Activated T-cell treated with anti-CD3 and anti-CD28 coated beads, Interleukin-2, amount 50 U/mL, for 4 hours (primary cell): ENCODE data around the gene ENTPD6. TPM values are rescaled to one million over a fixed set of nuclear protein-coding genes. Genes with fewer than 3 reads are reported as not detected.
"Not testable (repeated sequence)": the region's sequence is repeated elsewhere in the genome, so short reads cannot be mapped to it uniquely, and the experiment has no call there.

Experiments used
- ATAC-seq, 2 donors: fragments of 200-7000 bp; cut with Tn5 transposase; one replicate each; pipeline ENCODE4 v1.10.0; 2021
- DNase-seq: peaks from one replicate; pipeline ENCODE4 v3.0.0-alpha.2; 2020
- H3K27me3 Mint-ChIP-seq: one replicate; pipeline ENCODE4 v1.8.0; 2021; ENCODE audit warnings: low read depth, mixed read lengths
- H3K36me3 Mint-ChIP-seq: one replicate; pipeline ENCODE4 v1.8.0; 2022; ENCODE audit warnings: mixed read lengths; ENCODE audit not compliant: insufficient read depth
- H3K4me1 Mint-ChIP-seq: one replicate; pipeline ENCODE4 v1.8.0; 2021; ENCODE audit warnings: low read depth, mixed read lengths
- H3K4me3 Mint-ChIP-seq: one replicate; pipeline ENCODE4 v1.8.0; 2021; ENCODE audit warnings: mild to moderate bottlenecking, moderate library complexity, mixed read lengths
- H3K9me3 Mint-ChIP-seq: one replicate; pipeline ENCODE4 v1.8.0; 2021; ENCODE audit warnings: mixed read lengths
- total RNA-seq, 3 donors: library from RNA; stranded (reverse); gene quantifications; one replicate each; pipeline ENCODE4 v1.2.1, GENCODE V29; 2021

The ENTPD6 gene
- total RNA-seq, 3 donors from 2014 or later, result 43.4 to 51.2 (median 47.1) TPM

DNA sequence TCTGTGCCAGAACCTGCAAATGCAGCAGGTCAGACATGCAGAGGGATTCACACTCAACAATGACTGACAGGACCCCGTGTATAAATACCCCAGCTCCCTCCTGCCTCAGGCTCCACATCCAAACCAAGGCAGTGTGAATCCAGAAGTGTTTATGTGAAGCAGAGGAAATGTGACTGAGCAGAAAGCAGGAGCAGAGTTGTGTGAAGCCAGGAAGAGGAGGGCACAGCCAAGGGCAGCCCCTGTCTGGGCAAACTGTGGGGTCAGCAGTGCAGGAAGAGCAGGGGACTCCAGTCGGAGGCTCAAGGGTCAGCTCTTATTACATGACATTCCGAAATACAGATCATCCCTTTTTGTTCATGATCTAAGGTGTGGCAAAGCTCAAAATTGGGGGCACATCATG, 19.3 kb upstream of the ENTPD6 start:
- Mint-ChIP-seq H3K36me3 (no peaks in the 10 kb centered on the region), H3K4me1 (no peaks in the 10 kb centered on the region), H3K9me3 (peaks cover 5% of the 10 kb centered on the region), H3K27me3 (peaks cover 6% of the 10 kb centered on the region), H3K4me3 (no peak overlapping the region)
- ATAC-seq (no peak), DNase-seq (no peak)

DNA sequence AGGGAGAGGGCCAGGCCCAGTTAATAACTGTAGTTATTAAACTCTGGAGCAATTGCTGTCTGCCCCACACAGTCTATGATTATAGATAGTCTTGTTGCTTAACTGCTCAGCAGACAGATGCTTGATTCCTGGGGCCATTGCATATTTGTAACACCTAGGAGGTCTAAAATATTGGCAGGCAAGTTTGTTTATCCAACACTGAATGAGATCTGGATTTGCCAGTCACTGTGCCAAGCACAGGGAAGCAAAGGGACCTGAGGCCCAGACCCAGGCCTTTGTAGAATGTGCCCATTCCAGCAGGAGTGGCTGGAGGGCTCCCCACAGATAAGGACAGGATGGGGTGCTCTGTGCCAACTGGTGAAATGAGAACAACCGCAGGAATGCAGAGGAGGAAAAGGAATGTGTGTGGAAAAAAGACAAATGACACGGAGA, 17.6 kb upstream of the ENTPD6 start:
- Mint-ChIP-seq H3K4me1 (no peaks in the 10 kb centered on the region), H3K27me3 (peaks cover 10% of the 10 kb centered on the region), H3K36me3 (no peaks in the 10 kb centered on the region), H3K9me3 (peaks cover 3% of the 10 kb centered on the region), H3K4me3 (no peak overlapping the region)
- ATAC-seq (no peak), DNase-seq (no peak)

DNA sequence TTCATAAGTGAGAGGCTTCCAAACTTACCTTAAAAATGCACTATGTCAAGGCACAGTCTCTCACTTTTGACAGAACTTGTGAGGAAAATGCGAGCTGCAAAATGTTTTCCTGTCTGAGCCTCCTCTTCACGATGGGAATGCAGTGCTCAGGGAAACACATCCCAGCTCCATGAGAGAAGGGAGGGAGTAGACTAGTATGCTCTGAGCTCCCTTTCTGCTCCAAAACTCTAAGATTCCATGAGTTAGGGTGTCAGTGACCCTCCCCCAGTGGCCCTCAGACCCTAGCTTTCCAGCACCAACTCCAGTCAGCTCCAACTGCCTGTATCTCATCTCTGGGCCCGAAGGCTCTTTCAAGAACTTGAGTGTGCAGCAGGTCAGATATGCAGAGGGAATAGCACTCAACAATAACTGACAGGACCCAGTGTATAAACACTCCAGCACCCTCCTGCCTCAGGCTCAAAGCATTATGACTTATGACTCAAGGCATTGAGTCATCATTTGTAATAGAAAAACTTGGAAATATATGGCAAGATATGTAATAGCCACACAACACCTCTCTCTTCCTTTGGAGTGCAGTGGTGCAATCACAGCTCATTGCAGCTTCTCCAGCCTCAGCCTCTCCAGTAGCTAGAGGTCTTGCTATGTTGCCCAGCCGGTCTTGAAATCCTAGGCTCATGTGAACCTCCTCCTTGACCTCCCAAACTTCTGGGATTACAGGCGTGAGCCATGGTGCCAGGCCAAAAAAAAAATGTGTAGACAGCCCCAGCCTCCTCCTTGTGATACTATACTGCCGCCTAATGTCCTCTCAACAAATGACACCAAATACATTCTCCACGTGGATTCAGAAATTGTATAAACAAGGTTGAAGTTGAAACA, 16.7 kb upstream of the ENTPD6 start:
- Mint-ChIP-seq H3K27me3 (peaks cover 15% of the 10 kb centered on the region), H3K4me1 (no peaks in the 10 kb centered on the region), H3K36me3 (peaks cover 3% of the 10 kb centered on the region), H3K9me3 (peaks cover 4% of the 10 kb centered on the region), H3K4me3 (no peak overlapping the region)
- ATAC-seq (peak; percentile 52 to 55), DNase-seq (no peak)

DNA sequence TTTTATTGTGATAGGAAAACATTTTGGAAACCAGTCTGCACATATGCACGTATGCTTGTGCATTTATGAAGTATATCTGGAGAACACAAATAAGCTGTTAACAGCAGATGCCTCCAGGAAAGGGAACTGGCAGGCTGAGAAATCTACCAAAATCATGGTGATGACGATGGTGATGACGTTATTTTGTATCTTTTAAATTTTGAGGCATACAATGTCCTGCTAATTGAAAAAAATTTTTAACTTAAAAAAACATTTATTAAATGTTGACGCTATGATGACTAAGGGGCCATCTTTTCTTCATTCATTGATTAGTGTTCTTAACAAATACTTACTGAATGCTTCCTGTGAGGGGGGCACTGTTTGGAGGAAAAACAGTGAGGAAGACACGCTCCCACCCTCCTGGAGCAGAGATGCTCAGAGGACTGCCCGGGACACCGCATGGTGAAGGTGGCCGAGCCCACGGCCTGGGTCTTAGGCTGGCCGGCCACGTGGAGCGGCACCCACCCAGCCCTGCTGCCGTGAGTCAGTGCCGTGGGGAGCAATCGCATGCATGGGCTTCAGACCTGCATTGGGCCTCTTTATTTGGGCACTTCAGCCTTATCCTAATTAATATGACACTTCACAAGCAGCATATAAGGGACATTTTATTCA, 15.9 kb upstream of the ENTPD6 start:
- ATAC-seq (no peak), DNase-seq (no peak)
- H3K36me3 Mint-ChIP-seq, result peaks cover 3% of the 10 kb centered on the region
- H3K27me3 Mint-ChIP-seq, result peaks cover 21% of the 10 kb centered on the region
- H3K4me1 Mint-ChIP-seq, result no peaks in the 10 kb centered on the region
- H3K9me3 Mint-ChIP-seq, result peaks cover 6% of the 10 kb centered on the region
- H3K4me3 Mint-ChIP-seq, result no peak overlapping the region

DNA sequence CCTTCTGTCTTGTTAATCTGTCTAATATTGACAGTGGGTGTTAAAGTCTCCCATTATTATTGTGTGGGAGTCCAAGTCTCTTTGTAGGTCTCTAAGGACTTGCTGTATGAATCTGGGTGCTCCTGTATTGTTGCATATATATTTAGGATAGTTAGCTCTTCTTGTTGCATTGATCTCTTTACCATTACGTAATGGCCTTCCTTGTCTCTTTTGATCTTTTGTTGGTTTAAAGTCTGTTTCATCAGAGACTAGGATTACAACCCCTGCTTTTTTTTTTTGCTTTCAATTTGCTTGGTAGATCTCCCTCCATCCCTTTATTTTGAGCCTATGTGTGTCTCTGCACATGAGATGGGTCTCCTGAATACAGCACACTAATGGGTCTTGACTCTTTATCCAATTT, 11.1 kb upstream of the ENTPD6 start:
- H3K36me3 Mint-ChIP-seq, H3K4me3 Mint-ChIP-seq, DNase-seq, H3K4me1 Mint-ChIP-seq, ATAC-seq: not testable (repeated sequence)
- Mint-ChIP-seq H3K9me3 (peaks cover 14% of the 10 kb centered on the region), H3K27me3 (peaks cover 49% of the 10 kb centered on the region)

DNA sequence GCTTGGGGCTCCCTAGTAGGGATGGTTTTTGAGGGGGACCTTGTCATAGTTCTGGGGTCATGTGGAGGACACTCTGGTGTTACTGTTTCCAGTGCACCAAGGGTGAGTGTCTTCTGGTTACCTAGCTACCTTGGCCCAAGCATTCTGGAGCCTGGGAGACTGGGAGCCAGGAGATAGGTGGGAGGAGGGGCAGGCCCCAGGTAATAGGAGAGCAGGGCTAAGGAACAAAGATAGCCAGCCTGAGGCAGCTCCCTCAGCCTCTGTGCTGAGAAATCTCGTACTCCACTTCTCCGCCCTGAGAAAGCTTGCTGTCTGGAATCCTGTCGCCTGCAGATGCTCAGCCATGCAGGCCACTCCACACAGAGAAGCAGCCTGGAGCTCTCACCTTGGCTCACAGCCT, 8.3 kb upstream of the ENTPD6 start:
- Mint-ChIP-seq H3K27me3 (peaks cover 50% of the 10 kb centered on the region), H3K4me3 (no peak overlapping the region), H3K9me3 (peaks cover 14% of the 10 kb centered on the region), H3K4me1 (no peaks in the 10 kb centered on the region), H3K36me3 (peaks cover 9% of the 10 kb centered on the region)
- no peak for DNase-seq
- ATAC-seq, result no peak

DNA sequence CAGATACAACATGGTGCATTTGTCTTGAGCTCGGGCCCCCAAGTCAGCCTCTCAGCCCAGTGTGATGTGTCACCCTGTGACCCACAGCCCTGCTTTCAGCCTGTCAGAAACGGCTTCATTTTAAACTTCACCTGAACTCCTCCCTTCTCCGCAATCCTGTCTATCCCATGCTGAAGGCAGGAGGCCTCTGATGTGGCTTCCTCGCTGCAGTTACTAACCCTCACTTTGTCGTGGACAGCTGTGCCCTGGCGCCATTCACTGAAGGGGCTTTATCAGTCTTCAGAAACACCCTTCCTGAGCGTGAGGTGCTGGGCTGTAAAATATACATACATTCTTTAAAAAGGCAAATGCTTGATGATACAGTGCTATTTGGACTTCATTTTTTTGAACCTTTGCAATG, 7.9 kb upstream of the ENTPD6 start:
- ATAC-seq (no peak), DNase-seq (no peak)
- H3K27me3 Mint-ChIP-seq, result peaks cover 50% of the 10 kb centered on the region
- no peaks in the 10 kb centered on the region for H3K4me1 Mint-ChIP-seq
- no peak overlapping the region for H3K4me3 Mint-ChIP-seq
- peaks cover 14% of the 10 kb centered on the region for H3K9me3 Mint-ChIP-seq
- H3K36me3 Mint-ChIP-seq, result peaks cover 9% of the 10 kb centered on the region

DNA sequence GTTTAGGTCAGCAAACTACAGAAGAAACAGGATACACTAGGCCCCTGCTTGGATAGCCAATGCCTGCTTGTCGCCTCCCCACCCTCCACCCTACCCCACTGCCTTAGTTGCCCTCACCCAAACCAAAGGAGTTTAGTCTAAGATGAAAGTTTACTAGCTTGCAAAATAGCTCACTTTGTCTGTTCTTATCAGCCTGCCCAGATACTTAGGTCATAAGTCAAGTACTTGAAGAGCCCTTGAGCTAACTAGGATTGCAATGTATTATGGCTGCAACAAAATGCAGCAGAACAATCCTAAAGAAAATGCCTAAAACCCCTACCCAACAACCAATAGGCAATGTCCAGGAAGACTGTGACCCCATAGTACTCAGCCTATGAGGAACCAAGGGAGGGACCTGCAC, 7.3 kb upstream of the ENTPD6 start:
- H3K36me3 Mint-ChIP-seq, result peaks cover 9% of the 10 kb centered on the region
- peaks cover 50% of the 10 kb centered on the region for H3K27me3 Mint-ChIP-seq

DNA sequence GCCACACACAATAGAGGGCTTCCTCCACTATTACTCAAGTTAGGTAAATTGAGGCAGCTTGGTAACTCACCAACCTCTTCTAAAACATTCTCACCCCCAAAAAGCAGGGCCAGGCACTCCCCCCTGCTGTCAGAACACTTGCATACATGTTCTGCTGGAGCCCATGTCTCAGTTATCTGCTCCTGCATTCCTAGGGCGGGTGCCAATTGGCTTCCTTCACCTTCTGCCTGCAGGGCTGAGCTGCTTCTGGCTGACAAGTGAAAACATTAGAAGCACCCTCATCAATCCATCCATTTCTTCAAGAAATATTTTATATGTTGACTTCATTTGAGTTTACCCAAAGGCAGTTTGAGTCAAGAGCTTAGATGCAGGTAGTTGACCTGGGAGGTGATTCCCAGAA, 4.5 kb upstream of the ENTPD6 start:
- ATAC-seq (no peak), DNase-seq (no peak)
- Mint-ChIP-seq H3K9me3 (no peaks in the 10 kb centered on the region), H3K36me3 (no peaks in the 10 kb centered on the region), H3K27me3 (peaks cover 25% of the 10 kb centered on the region), H3K4me3 (no peak overlapping the region), H3K4me1 (peaks cover 3% of the 10 kb centered on the region)

More for the DNA sequence above, 7.3 kb upstream of the ENTPD6 start:
- DNase-seq (no peak), ATAC-seq (no peak)
- Mint-ChIP-seq H3K4me3 (no peak overlapping the region), H3K4me1 (no peaks in the 10 kb centered on the region), H3K9me3 (peaks cover 14% of the 10 kb centered on the region)

DNA sequence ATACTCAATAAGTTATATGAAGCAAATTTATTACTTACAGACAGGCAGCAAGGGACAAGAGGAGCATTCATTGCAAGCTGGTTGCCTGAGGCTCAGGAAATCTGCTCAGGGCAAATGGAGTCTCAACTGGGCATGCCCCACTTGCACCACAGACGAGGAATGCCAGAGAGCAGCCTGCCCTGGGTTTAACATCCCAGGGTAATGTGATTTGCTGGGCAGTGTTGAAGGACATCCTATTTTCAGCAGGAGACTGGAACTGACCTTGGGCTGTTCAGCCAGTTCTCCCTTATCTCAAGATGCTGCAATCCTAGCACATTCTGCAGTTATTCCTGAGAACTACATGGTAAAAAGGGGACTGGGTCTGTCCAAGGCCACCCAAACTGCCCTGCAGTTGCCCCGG, 3.8 kb upstream of the ENTPD6 start:
- Mint-ChIP-seq H3K4me1 (peaks cover 10% of the 10 kb centered on the region), H3K4me3 (no peak overlapping the region), H3K9me3 (no peaks in the 10 kb centered on the region), H3K36me3 (no peaks in the 10 kb centered on the region), H3K27me3 (peaks cover 19% of the 10 kb centered on the region)
- DNase-seq (no peak), ATAC-seq (no peak)

DNA sequence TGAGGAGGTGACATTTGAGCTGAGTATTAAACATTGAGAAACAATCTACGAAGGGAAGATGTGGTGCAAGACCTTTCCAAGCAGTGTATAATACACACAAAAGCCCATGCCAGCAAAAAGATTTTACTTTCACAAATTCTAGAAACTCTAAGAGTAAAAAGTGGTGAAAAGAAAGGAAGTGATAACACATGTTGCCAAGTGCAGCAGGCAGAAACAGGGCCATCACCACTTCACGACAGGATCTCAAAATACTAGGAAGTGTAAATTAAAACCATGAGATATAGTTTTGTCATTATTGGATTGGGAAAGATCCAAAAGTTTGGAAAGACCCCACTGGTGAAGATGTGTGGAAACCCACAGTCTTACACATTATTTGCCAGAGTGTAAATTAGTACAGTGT, 1.7 kb upstream of the ENTPD6 start:
- no peaks in the 10 kb centered on the region for H3K9me3 Mint-ChIP-seq
- peaks cover 25% of the 10 kb centered on the region for H3K4me1 Mint-ChIP-seq
- no peak for ATAC-seq
- peaks cover 8% of the 10 kb centered on the region for H3K27me3 Mint-ChIP-seq
- H3K4me3 Mint-ChIP-seq, result peak overlapping the region; percentile 7
- DNase-seq, result no peak
- no peaks in the 10 kb centered on the region for H3K36me3 Mint-ChIP-seq

DNA sequence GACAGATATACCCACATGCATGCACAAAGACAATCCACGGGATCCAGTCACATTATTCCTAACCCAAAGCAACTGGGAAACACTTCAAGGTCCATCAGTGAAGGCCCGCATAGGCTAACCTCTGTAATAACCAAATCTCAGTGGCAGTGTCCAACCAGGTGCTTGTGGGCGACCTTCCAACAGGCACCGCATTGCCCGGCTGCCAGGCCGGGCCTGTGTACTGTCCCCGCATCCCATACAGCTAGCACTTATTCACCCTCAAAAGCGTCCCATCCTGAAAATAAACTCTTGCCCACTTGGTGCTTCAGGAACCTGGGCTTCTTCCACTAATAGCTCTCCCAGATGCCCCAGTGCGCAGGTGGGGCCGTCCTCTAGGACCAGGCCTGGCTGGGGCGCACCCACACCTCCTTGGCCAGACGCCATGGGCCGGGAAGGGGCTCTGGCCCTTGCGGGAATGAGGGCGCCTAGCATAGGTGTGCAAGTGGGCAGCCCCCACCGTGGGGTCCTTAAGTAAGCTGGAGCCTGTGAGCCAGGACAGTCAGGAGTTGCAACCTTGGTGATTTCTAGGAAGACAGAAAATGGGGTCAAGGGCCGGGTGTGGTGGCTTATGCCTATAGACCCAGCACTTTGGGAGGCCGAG, 1.1 kb upstream of the ENTPD6 start:
- peaks cover 6% of the 10 kb centered on the region for H3K27me3 Mint-ChIP-seq
- ATAC-seq (no peak), DNase-seq (no peak)
- H3K36me3 Mint-ChIP-seq, result no peaks in the 10 kb centered on the region
- H3K4me1 Mint-ChIP-seq, result peaks cover 32% of the 10 kb centered on the region
- H3K9me3 Mint-ChIP-seq, result no peaks in the 10 kb centered on the region
- H3K4me3 Mint-ChIP-seq, result peak overlapping the region; percentile 86

DNA sequence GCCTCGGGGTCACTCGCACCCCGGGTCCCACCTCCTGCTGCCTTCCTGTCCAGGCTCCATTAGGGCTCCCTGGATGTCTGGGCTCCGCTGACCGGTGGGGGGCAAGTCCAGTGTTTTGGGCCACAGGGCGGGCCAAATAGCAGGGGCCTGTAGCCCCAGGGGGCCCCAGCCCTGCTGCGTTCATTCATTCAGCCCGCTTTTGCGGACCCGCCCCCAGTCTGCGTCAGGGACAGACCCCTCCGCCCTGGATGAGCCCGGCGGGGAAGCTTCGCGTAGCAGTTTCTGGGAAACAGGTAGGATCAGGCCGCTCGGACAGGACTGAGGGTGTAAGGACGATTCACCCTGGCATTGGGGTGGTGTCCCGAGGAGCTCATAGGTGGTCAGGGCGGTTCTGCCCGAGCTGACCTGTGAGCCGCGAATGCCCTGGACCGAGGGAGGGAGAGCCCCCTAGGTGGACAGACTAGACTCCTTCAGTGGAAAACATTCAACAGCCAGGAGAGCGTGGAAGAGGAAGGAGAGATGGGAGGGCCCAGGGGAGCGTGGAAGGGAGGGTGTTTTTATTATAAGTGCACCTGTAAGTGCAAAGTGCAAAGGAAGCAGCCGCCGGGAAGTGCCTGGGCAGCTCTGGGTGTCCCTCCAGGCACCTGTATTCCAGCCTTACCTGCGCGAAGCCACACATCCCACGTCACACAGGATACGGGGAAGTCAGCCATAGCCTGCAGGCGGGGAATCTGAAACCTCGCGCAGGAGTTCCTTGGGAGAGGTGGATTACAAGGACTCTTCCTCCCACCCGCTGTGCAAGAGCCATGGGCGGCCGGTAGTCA, 662 bp downstream of the ENTPD6 start:
- Mint-ChIP-seq H3K9me3 (no peaks in the 10 kb centered on the region), H3K36me3 (no peaks in the 10 kb centered on the region), H3K4me3 (peak overlapping the region; percentile 86), H3K4me1 (peaks cover 40% of the 10 kb centered on the region), H3K27me3 (no peaks in the 10 kb centered on the region)
- DNase-seq, result no peak
- ATAC-seq, result peak; percentile 40 to 46

DNA sequence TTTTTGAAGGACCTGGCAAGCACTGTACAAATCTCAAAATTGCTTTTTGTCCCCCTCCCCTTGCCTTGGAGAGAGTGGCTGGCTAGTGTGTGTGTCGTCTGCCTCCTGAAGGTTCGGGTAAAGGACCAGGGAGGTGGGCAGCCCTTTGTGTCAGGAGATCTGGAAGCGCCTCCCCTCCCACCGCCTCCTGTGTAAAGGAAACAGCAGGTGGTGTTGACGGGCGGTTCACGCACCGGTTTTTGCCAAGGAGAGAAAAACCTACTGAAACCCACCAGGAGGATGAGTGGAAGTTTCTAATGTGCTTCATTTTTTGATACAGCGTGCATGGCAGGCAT, 1.2 kb downstream of the ENTPD6 start:
- peak overlapping the region; percentile 86 for H3K4me3 Mint-ChIP-seq
- DNase-seq (no peak), ATAC-seq (peak in 1 of 2 donors; percentile 1)
- H3K27me3 Mint-ChIP-seq, result no peaks in the 10 kb centered on the region
- H3K9me3 Mint-ChIP-seq, result no peaks in the 10 kb centered on the region
- H3K4me1 Mint-ChIP-seq, result peaks cover 43% of the 10 kb centered on the region
- no peaks in the 10 kb centered on the region for H3K36me3 Mint-ChIP-seq
